K562 (cell line): ENCODE measurements around the gene ROR2. TPM values are rescaled to one million over a fixed set of nuclear protein-coding genes. Genes with fewer than 3 reads are reported as not detected.
A peak's percentile ranks its signal among the peaks of the same experiment; 100 is the strongest.

Source experiments
- ATAC-seq: fragments of 200-7000 bp; cut with Tn5 transposase; 3 replicates; pipeline ENCODE4 v1.9.1; 2020; ENCODE audit warnings: moderate library complexity
- BruUV-seq: library from RNA; stranded (reverse); fragments of 400-500 nt; replicated peaks from 2 replicates; lab custom pipeline; 2021; lab: Mats Ljungman, UMichigan
- CTCF ChIA-PET: fragments of 300-600 bp; formaldehyde crosslinking; extraction: SDS; loops from one replicate; lab custom pipeline; 2021; ENCODE audit warnings: low intra/inter-chr PET ratio; lab: Yijun Ruan, JAX
- POLR2A ChIA-PET: fragments of 300-600, 350-650 bp; sonication (Branson Sonifier 250); formaldehyde crosslinking; extraction: SDS; loops from one replicate; lab custom pipeline; 2021; ENCODE audit warnings: antibody characterized with exemption, inconsistent platforms; lab: Yijun Ruan, JAX
- DNase-seq, 4 experiments: peaks; one replicate each; pipeline versions ENCODE4 v3.0.0 to v3.0.0-alpha.2; 2011 to 2018; ENCODE audit warnings: low spot score in 3 of 4, mixed read lengths in 3 of 4; ENCODE audit errors: extremely low read depth in 1 of 4
- FAIRE-seq: peaks from 2 replicates; lab custom pipeline; 2011; peaks lifted over from hg19 to GRCh38; lab: Jason Lieb, UNC
- H2AFZ ChIP-seq: 2 replicates; pipeline ENCODE4 v1.6.0; 2011; ENCODE audit warnings: low read depth, low read length, control low read depth, inconsistent platforms
- H3K27ac ChIP-seq: fragments of 200-600 bp; 3 replicates; pipeline ENCODE4 v1.8.0; 2011; ENCODE audit warnings: low read depth, mild to moderate bottlenecking, control low read depth, inconsistent platforms, low read length, moderate library complexity, mixed read lengths; ENCODE audit errors: extremely low read depth
- H3K27me3 ChIP-seq, 2 experiments: fragments of 300-600 bp in 1 of 2; 2 replicates in 1 of 2; 3 replicates in 1 of 2; pipeline versions ENCODE4 v1.6.0 to v1.8.0; 2011; ENCODE audit warnings: inconsistent platforms in 2 of 2, low read length in 2 of 2, mild to moderate bottlenecking in 1 of 2, mixed read lengths in 1 of 2, moderate library complexity in 1 of 2; ENCODE audit not compliant: control insufficient read depth in 2 of 2, insufficient read depth in 2 of 2
- H3K36me3 ChIP-seq: fragments of 300-600 bp; 3 replicates; pipeline ENCODE4 v1.8.0; 2011; ENCODE audit warnings: mild to moderate bottlenecking, low read length, inconsistent platforms; ENCODE audit not compliant: control insufficient read depth, insufficient read depth
- H3K4me1 ChIP-seq, 2 experiments: fragments of 200-600 bp in 1 of 2; replicated peaks in 1 of 2; 2 replicates in 1 of 2; 3 replicates in 1 of 2; pipeline versions ENCODE4 v1.5.1 to v1.8.0; 2011; ENCODE audit warnings: inconsistent platforms in 2 of 2, low read length in 2 of 2, mild to moderate bottlenecking in 1 of 2, mixed read lengths in 1 of 2, moderate library complexity in 1 of 2; ENCODE audit not compliant: control insufficient read depth in 2 of 2, insufficient read depth in 2 of 2
- H3K4me2 ChIP-seq: 2 replicates; pipeline ENCODE4 v1.6.1; 2011; ENCODE audit warnings: low read length, control low read depth, inconsistent platforms, mixed read lengths; ENCODE audit not compliant: insufficient read depth
- H3K4me3 ChIP-seq: fragments of 200-600 bp; sonication (generic), shearing (Covaris generic); 2 replicates; pipeline ENCODE4 v1.5.1; 2016; ENCODE audit warnings: control low read depth, inconsistent platforms
- H3K79me2 ChIP-seq: fragments of 200-600 bp; 3 replicates; pipeline ENCODE4 v1.8.0; 2011; ENCODE audit warnings: low read length, inconsistent platforms; ENCODE audit not compliant: control insufficient read depth, insufficient read depth
- H3K9ac ChIP-seq, 2 experiments: 2 replicates each; pipeline versions ENCODE4 v1.6.0 to v1.6.1; 2011; ENCODE audit warnings: low read depth in 2 of 2, low read length in 2 of 2, control low read depth in 1 of 2, inconsistent platforms in 1 of 2, mild to moderate bottlenecking in 1 of 2, mixed read lengths in 1 of 2; ENCODE audit not compliant: insufficient read depth in 1 of 2
- H3K9me1 ChIP-seq: one replicate; pipeline ENCODE4 v1.6.0; 2011; ENCODE audit warnings: inconsistent platforms, mild to moderate bottlenecking, low read length, moderate library complexity; ENCODE audit not compliant: control insufficient read depth, insufficient read depth
- H3K9me3 ChIP-seq: replicated peaks from 2 replicates; pipeline ENCODE4 v1.5.1; 2011; ENCODE audit warnings: low read depth, low read length, inconsistent platforms; ENCODE audit not compliant: control insufficient read depth, insufficient read depth
- H4K20me1 ChIP-seq: replicated peaks from 2 replicates; pipeline ENCODE4 v1.6.1; 2011; ENCODE audit warnings: low read length, inconsistent platforms, mixed read lengths; ENCODE audit not compliant: control insufficient read depth, insufficient read depth
- FOXJ3 ChIP-seq: sonication (generic); formaldehyde crosslinking; IDR thresholded peaks from 2 replicates; pipeline ENCODE4 v1.4.0; 2020; ENCODE audit warnings: mild to moderate bottlenecking, missing genetic modification reagents
- FOXO4 ChIP-seq: fragments of 450-650 bp; formaldehyde crosslinking; IDR thresholded peaks from 2 replicates; pipeline ENCODE4 v1.4.0; 2020; ENCODE audit warnings: mild to moderate bottlenecking, moderate library complexity
- POU5F1 ChIP-seq: fragments of 150-350 bp; IDR thresholded peaks from 2 replicates; pipeline ENCODE4 v1.6.1; 2014; ENCODE audit warnings: borderline replicate concordance, low read length, low read depth, mild to moderate bottlenecking; ENCODE audit not compliant: partially characterized antibody
- SNIP1 ChIP-seq: fragments of 450-650 bp; IDR thresholded peaks from 2 replicates; pipeline ENCODE4 v1.7.1; 2017; ENCODE audit warnings: low read depth, mild to moderate bottlenecking
- TSC22D4 ChIP-seq: fragments of 450-650 bp; IDR thresholded peaks from 2 replicates; pipeline ENCODE4 v1.6.1; 2016; ENCODE audit warnings: missing genetic modification characterization, missing biosample characterization, control low read depth
- ZNF224 ChIP-seq: sonication (generic); formaldehyde crosslinking; IDR thresholded peaks from 2 replicates; pipeline ENCODE4 v1.8.0; 2022; ENCODE audit warnings: mild to moderate bottlenecking, missing genetic modification reagents
- ZNF253 ChIP-seq: fragments of 250-450 bp; sonication (Bioruptor Pico); conservative IDR thresholded peaks from 2 replicates; pipeline ENCODE4 v1.6.1; 2021; ENCODE audit warnings: mild to moderate bottlenecking
- ZNF436 ChIP-seq: fragments of 250-450, 450-650 bp; sonication (Bioruptor Pico); formaldehyde crosslinking; IDR thresholded peaks from 2 replicates; pipeline ENCODE4 v1.7.0; 2020; ENCODE audit warnings: mild to moderate bottlenecking
- WGBS: fragments of 100-300 bp; shearing (Covaris generic); methylation state at CpG from one replicate; pipeline ENCODE4 v1.1.6; 2016; ENCODE audit warnings: low coverage, mixed read lengths; ENCODE audit not compliant: insufficient coverage; ENCODE audit errors: missing lambda C conversion rate; 5-methylcytosine and 5-hydroxymethylcytosine counted together
- in situ Hi-C: fragments of 300-500 bp; cut with MboI; formaldehyde crosslinking; loops from 4 replicates; pipeline ENCODE4 v1.15.0; 2018; ENCODE audit warnings: inconsistent platforms, mixed read lengths
- intact Hi-C: fragments of 100-400 bp; cut with micrococcal nuclease; formaldehyde crosslinking; loops from 2 replicates; pipeline ENCODE4 v1.14.2; 2022
- polyA plus RNA-seq, 8 experiments: library from polyadenylated mRNA; depleted of rRNA in 4 of 8; stranded (reverse) in 5 of 8; unstranded in 3 of 8; fragments of >200 nt; fragmentation: Nextera tagmentation in 2 of 8; fragmentation: Illumina TruSeq in 1 of 8; extraction: Ambion mirVana in 2 of 8; extraction: Trizol in 1 of 8; gene quantifications; 2 replicates each; pipeline versions ENCODE4 v1.2.1 to v1.2.3, GENCODE V29; 2011 to 2014; ENCODE audit warnings: inconsistent platforms in 1 of 8, missing spikeins in 1 of 8
- total RNA-seq, 7 experiments: library from RNA; depleted of rRNA in 6 of 7; stranded (reverse); fragments of >200 nt in 6 of 7; fragmentation: Illumina TruSeq in 2 of 7; extraction: Trizol in 2 of 7; gene quantifications; 2 replicates each; pipeline versions ENCODE4 v1.2.1 to v1.2.3, GENCODE V29; 2011 to 2021; ENCODE audit warnings: low replicate concordance in 1 of 7

The ROR2 gene
- total and polyA plus RNA-seq, 9 of the 15 experiments (the other 6 are each of a cell fraction or from before 2014, with no cell fraction given) = 5.6 to 33.8 (median 15.3) TPM

DNA sequence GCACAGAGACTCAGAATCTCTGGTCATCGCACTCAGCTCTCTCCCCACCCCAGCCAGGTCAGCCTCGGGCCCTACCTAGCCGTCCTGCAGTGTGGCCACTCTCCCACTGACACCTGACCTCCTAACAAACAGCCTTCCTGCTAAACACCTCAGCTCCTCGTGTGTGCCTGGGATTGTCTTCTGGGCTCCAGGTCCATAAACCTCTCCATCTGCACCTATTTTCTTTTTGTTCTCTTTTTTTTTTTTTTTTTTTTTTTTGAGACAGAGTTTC is 193.6 kb downstream of the ROR2 start:
- Histone ChIP-seq H3K36me3 (peaks cover 38% of the 10 kb centered on the region), H3K4me3 (no peak overlapping the region), H3K79me2 (peaks cover 6% of the 10 kb centered on the region; the same call in 2 of the 3 replicates), H4K20me1 (0 out of 2 replicates have a peak, but pooled peaks cover 4% of the 10 kb centered on the region), H3K9me1 (no peaks in the 10 kb centered on the region), H3K9ac (peak overlapping the region in 1 of 2 experiments; percentile 67; a peak in 1 of 4 replicates), H3K27ac (no peak overlapping the region), H3K4me2 (no peak overlapping the region), H3K27me3 (no peaks in the 10 kb centered on the region), H2AFZ (no peak overlapping the region), H3K4me1 (peaks cover 3 to 4% of the 10 kb centered on the region in 2 experiments; a peak in 4 of 5 replicates), H3K9me3 (no peaks in the 10 kb centered on the region)
- ChIA-PET POLR2A (no interaction called here), CTCF (no interaction called here)
- TF ChIP-seq FOXJ3 = no peak
- TF ChIP-seq ZNF253 (CRISPR knock-in tag) = no peak
- no peak for TF ChIP-seq TSC22D4 (tag)
- no peak for TF ChIP-seq SNIP1
- TF ChIP-seq POU5F1 = no peak
- no peak for TF ChIP-seq ZNF436 (CRISPR knock-in tag)
- TF ChIP-seq FOXO4 (CRISPR knock-in tag) = no peak
- TF ChIP-seq ZNF224 (CRISPR knock-in tag) = no peak
- FAIRE-seq (no peak), DNase-seq (no peak), ATAC-seq (no peak)
- 97% methylated on average over 4 of the region's 4 CpGs for WGBS
- in situ Hi-C loops = no loop called here
- intact Hi-C loops = loop anchor here (5.0 to 10.0 kb wide), 2 partner anchors 221 to 358 kb away; partner anchors contain the start of gene SPTLC1
- no TSS peak for BruUV-seq
